ENCODE data around the gene SSX2IP.
"Not testable (repeated sequence)": the region's sequence is repeated elsewhere in the genome, so short reads cannot be mapped to it uniquely, and the experiment has no call there.

The SSX2IP gene

GRCh38 chr1:84643183-84643582 lies 47.1 kb downstream of the SSX2IP start:
- no peak overlapping the region for H3K4me3 ChIP-seq (ENCODE audit: low read length)
- H3K27me3 ChIP-seq (ENCODE audit: control insufficient read depth, low read length) = no peaks in the 10 kb centered on the region
- no peaks in the 10 kb centered on the region for H3K9me2 ChIP-seq (replicated peaks; ENCODE audit: control insufficient read depth, low read length)
- TF ChIP-seq EZH2phosphoT487 (IDR thresholded peaks at IDR 0.05; ENCODE audit: borderline replicate concordance, low read length) (no peak), CTCF (IDR thresholded peaks at IDR 0.05; ENCODE audit: low read depth, low read length, poor library complexity, severe bottlenecking) (no peak)
- H3K36me3 ChIP-seq (ENCODE audit: control insufficient read depth, low read length) = peaks cover 17% of the 10 kb centered on the region; the same call in 1 of the 2 replicates
- no peaks in the 10 kb centered on the region for H3K9me3 ChIP-seq (ENCODE audit: control insufficient read depth, insufficient read depth, low read length)
- H4K20me1 ChIP-seq (ENCODE audit: control insufficient read depth, insufficient read depth, low read depth, low read length) = no peaks in the 10 kb centered on the region
- no peaks in the 10 kb centered on the region for H3K79me2 ChIP-seq (ENCODE audit: control insufficient read depth, low read length)
- no peaks in the 10 kb centered on the region for H3K4me1 ChIP-seq (ENCODE audit: control insufficient read depth, low read length)
- H3K27ac ChIP-seq (ENCODE audit: low read depth, low read length) = no peak overlapping the region
- no peak overlapping the region for H3K4me2 ChIP-seq (ENCODE audit: low read length)
- no peaks in the 10 kb centered on the region for H3F3A ChIP-seq (ENCODE audit: control insufficient read depth, insufficient read depth)

- H3K36me3 ChIP-seq (ENCODE audit: control insufficient read depth, low read length) = peaks cover 17% of the 10 kb centered on the region; the same call in 1 of the 2 replicates
- no peaks in the 10 kb centered on the region for H3K9me3 ChIP-seq (ENCODE audit: control insufficient read depth, insufficient read depth, low read length)
- H4K20me1 ChIP-seq (ENCODE audit: control insufficient read depth, insufficient read depth, low read depth, low read length) = no peaks in the 10 kb centered on the region
- no peak overlapping the region for H3K4me2 ChIP-seq (ENCODE audit: low read length)
- H3K79me2 ChIP-seq (ENCODE audit: control insufficient read depth, low read length) = no peaks in the 10 kb centered on the region
- H3K9me2 ChIP-seq (replicated peaks; ENCODE audit: control insufficient read depth, low read length) = no peaks in the 10 kb centered on the region
- no peaks in the 10 kb centered on the region for H3K4me1 ChIP-seq (ENCODE audit: control insufficient read depth, low read length)
- no peak overlapping the region for H3K4me3 ChIP-seq (ENCODE audit: low read length)
- TF ChIP-seq CTCF (IDR thresholded peaks at IDR 0.05; ENCODE audit: low read depth, low read length, poor library complexity, severe bottlenecking) = no peak
- no peak for TF ChIP-seq EZH2phosphoT487 (IDR thresholded peaks at IDR 0.05; ENCODE audit: borderline replicate concordance, low read length)
- no peak overlapping the region for H3K27ac ChIP-seq (ENCODE audit: low read depth, low read length)
- no peaks in the 10 kb centered on the region for H3K27me3 ChIP-seq (ENCODE audit: control insufficient read depth, low read length)
- H3F3A ChIP-seq (ENCODE audit: control insufficient read depth, insufficient read depth) = no peaks in the 10 kb centered on the region
Observed at GRCh38 chr1:84642774-84643173, 47.5 kb downstream of the SSX2IP start.

- not testable (repeated sequence) for H3K4me2 ChIP-seq (ENCODE audit: low read length); H3F3A ChIP-seq (ENCODE audit: control insufficient read depth, insufficient read depth); H3K79me2 ChIP-seq (ENCODE audit: control insufficient read depth, low read length); H3K9me2 ChIP-seq (replicated peaks; ENCODE audit: control insufficient read depth, low read length); H3K27ac ChIP-seq (ENCODE audit: low read depth, low read length); H3K9me3 ChIP-seq (ENCODE audit: control insufficient read depth, insufficient read depth, low read length); H3K4me3 ChIP-seq (ENCODE audit: low read length); H3K36me3 ChIP-seq (ENCODE audit: control insufficient read depth, low read length); H3K4me1 ChIP-seq (ENCODE audit: control insufficient read depth, low read length); H3K27me3 ChIP-seq (ENCODE audit: control insufficient read depth, low read length); H4K20me1 ChIP-seq (ENCODE audit: control insufficient read depth, insufficient read depth, low read depth, low read length)
Observed at GRCh38 chr1:84639731-84640130, 50.5 kb downstream of the SSX2IP start.

GRCh38 chr1:84635429-84635828 lies 54.8 kb downstream of the SSX2IP start:
- Histone ChIP-seq H3K4me1 (ENCODE audit: control insufficient read depth, low read length) (no peaks in the 10 kb centered on the region), H3K27me3 (ENCODE audit: control insufficient read depth, low read length) (no peaks in the 10 kb centered on the region; the same call in 1 of the 2 replicates), H3K4me3 (ENCODE audit: low read length) (no peak overlapping the region), H3K9me2 (replicated peaks; ENCODE audit: control insufficient read depth, low read length) (no peaks in the 10 kb centered on the region), H3K9me3 (ENCODE audit: control insufficient read depth, insufficient read depth, low read length) (0 out of 2 replicates have a peak, but pooled peaks cover 3% of the 10 kb centered on the region), H3K36me3 (ENCODE audit: control insufficient read depth, low read length) (no peaks in the 10 kb centered on the region), H3K4me2 (ENCODE audit: low read length) (no peak overlapping the region), H4K20me1 (ENCODE audit: control insufficient read depth, insufficient read depth, low read depth, low read length) (no peaks in the 10 kb centered on the region), H3F3A (ENCODE audit: control insufficient read depth, insufficient read depth) (no peaks in the 10 kb centered on the region), H3K27ac (ENCODE audit: low read depth, low read length) (no peak overlapping the region), H3K79me2 (ENCODE audit: control insufficient read depth, low read length) (no peaks in the 10 kb centered on the region)
- TF ChIP-seq EZH2phosphoT487 (IDR thresholded peaks at IDR 0.05; ENCODE audit: borderline replicate concordance, low read length) (no peak), CTCF (IDR thresholded peaks at IDR 0.05; ENCODE audit: low read depth, low read length, poor library complexity, severe bottlenecking) (no peak)

Measured in DOHH2 (cell line).